ENCODE measurements around the gene TGFBR1. TPM values are rescaled to one million over a fixed set of nuclear protein-coding genes. Genes with fewer than 3 reads are reported as not detected.

Gene TGFBR1
- polyA plus RNA-seq, 1 of the 3 experiments (the other 2 are of a cell fraction): 15.3 TPM

DNA sequence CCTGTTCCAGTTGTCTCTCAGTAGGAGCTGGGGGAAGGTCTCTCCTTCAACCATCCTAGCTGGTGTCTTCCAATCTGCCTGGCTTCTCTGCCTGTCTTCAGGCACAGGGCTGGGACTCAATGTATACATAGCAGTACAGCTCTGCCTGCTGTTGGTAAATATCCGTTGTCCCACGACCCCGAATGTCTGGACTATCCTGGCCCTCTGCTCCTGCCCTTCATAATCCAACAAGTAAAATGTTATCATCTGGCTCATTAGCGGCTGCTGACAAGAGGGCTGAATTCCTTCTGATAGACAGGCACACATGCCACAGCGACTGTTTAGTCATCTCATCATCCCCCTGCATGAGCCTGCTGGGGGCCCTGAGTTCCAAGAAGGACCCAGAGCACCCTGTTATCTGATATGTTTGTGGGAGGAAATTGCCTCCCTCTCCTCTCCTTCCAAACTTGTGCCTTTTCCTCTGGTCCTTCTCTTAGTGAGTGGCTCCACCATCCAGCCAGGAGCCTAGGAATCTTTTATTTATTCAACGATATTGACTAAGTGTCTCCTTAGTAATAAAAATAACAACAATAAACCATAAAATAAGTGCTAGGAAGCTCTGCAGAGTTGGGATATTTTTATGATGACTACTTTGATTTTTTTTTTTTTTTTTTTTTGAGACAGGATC lies 29.5 kb upstream of the TGFBR1 start:
- Histone ChIP-seq H4K20me1 (ENCODE audit: insufficient read depth) (no peaks in the 10 kb centered on the region), H3K79me2 (ENCODE audit: insufficient read depth) (no peaks in the 10 kb centered on the region), H3K9ac (peak overlapping the region; percentile 24; the same call in 1 of the 2 replicates), H3K27me3 (ENCODE audit: insufficient read depth) (no peaks in the 10 kb centered on the region), H3F3A (replicated peaks; ENCODE audit: insufficient read depth) (peaks cover 9% of the 10 kb centered on the region), H3K4me1 (ENCODE audit: control insufficient read depth in 1 of 2, insufficient read depth in 2 of 2, low read depth in 1 of 2, low read length in 1 of 2) (peaks cover 0 to 21% of the 10 kb centered on the region in 2 experiments; a peak in 1 of 4 replicates), H3K36me3 (replicated peaks in 1 of 2; ENCODE audit: control insufficient read depth in 1 of 2, insufficient read depth in 2 of 2, low read length in 1 of 2) (no peaks in the 10 kb centered on the region), H3K4me2 (peak overlapping the region; percentile 42; the same call in 1 of the 2 replicates), H3K27ac (ENCODE audit: low read depth in 2 of 2, low read length in 1 of 2) (peak overlapping the region in 1 of 2 experiments; percentile 68; a peak in 2 of 4 replicates), H3K9me2 (no peaks in the 10 kb centered on the region), H3K9me3 (no peaks in the 10 kb centered on the region), H3K4me3 (ENCODE audit: low read depth in 2 of 2, low read length in 1 of 2) (no peak overlapping the region), H2AFZ (ENCODE audit: low read depth) (no peak overlapping the region; the same call in 1 of the 2 replicates)
- 62% methylated on average over 6 of the region's 6 CpGs for WGBS (ENCODE audit: low lambda C conversion rate)
- ChIA-PET CTCF (interaction anchor here (1.0 kb wide), 1 partner anchor 16 kb away, joined by 3 read pairs; no protein-coding TSS in a partner anchor), POLR2A (no interaction called here)
- TF ChIP-seq, protein P1, sequence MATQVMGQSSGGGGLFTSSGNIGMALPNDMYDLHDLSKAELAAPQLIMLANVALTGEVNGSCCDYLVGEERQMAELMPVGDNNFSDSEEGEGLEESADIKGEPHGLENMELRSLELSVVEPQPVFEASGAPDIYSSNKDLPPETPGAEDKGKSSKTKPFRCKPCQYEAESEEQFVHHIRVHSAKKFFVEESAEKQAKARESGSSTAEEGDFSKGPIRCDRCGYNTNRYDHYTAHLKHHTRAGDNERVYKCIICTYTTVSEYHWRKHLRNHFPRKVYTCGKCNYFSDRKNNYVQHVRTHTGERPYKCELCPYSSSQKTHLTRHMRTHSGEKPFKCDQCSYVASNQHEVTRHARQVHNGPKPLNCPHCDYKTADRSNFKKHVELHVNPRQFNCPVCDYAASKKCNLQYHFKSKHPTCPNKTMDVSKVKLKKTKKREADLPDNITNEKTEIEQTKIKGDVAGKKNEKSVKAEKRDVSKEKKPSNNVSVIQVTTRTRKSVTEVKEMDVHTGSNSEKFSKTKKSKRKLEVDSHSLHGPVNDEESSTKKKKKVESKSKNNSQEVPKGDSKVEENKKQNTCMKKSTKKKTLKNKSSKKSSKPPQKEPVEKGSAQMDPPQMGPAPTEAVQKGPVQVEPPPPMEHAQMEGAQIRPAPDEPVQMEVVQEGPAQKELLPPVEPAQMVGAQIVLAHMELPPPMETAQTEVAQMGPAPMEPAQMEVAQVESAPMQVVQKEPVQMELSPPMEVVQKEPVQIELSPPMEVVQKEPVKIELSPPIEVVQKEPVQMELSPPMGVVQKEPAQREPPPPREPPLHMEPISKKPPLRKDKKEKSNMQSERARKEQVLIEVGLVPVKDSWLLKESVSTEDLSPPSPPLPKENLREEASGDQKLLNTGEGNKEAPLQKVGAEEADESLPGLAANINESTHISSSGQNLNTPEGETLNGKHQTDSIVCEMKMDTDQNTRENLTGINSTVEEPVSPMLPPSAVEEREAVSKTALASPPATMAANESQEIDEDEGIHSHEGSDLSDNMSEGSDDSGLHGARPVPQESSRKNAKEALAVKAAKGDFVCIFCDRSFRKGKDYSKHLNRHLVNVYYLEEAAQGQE (IDR thresholded peaks at IDR 0.05; ENCODE audit: low read depth, low read length): no peak
- TF ChIP-seq, protein P2, sequence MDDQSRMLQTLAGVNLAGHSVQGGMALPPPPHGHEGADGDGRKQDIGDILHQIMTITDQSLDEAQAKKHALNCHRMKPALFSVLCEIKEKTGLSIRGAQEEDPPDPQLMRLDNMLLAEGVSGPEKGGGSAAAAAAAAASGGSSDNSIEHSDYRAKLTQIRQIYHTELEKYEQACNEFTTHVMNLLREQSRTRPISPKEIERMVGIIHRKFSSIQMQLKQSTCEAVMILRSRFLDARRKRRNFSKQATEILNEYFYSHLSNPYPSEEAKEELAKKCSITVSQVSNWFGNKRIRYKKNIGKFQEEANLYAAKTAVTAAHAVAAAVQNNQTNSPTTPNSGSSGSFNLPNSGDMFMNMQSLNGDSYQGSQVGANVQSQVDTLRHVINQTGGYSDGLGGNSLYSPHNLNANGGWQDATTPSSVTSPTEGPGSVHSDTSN (IDR thresholded peaks at IDR 0.05): no peak
- TF ChIP-seq RXRA (IDR thresholded peaks at IDR 0.05; ENCODE audit: borderline replicate concordance, low read depth): no peak
- TF ChIP-seq EP300 (IDR thresholded peaks at IDR 0.05; ENCODE audit: borderline replicate concordance in 1 of 2, low read depth in 1 of 2, low read length in 1 of 2): no peak
- TF ChIP-seq GATA2 (CRISPR knock-in tag; IDR thresholded peaks at IDR 0.05): no peak
- no peak for TF ChIP-seq CHD2 (IDR thresholded peaks at IDR 0.05; ENCODE audit: low read length, partially characterized antibody)
- TF ChIP-seq YY1 (IDR thresholded peaks at IDR 0.05; ENCODE audit: low read depth): no peak
- no peak for TF ChIP-seq NRF1 (IDR thresholded peaks at IDR 0.05; ENCODE audit: low read depth, low read length)
- TF ChIP-seq, protein P3, sequence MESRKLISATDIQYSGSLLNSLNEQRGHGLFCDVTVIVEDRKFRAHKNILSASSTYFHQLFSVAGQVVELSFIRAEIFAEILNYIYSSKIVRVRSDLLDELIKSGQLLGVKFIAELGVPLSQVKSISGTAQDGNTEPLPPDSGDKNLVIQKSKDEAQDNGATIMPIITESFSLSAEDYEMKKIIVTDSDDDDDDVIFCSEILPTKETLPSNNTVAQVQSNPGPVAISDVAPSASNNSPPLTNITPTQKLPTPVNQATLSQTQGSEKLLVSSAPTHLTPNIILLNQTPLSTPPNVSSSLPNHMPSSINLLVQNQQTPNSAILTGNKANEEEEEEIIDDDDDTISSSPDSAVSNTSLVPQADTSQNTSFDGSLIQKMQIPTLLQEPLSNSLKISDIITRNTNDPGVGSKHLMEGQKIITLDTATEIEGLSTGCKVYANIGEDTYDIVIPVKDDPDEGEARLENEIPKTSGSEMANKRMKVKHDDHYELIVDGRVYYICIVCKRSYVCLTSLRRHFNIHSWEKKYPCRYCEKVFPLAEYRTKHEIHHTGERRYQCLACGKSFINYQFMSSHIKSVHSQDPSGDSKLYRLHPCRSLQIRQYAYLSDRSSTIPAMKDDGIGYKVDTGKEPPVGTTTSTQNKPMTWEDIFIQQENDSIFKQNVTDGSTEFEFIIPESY (IDR thresholded peaks at IDR 0.05; ENCODE audit: borderline replicate concordance, low read depth): no peak
- no peak for TF ChIP-seq POLR2AphosphoS5 (IDR thresholded peaks at IDR 0.05; ENCODE audit: low read depth, low read length)
- TF ChIP-seq, protein P4, sequence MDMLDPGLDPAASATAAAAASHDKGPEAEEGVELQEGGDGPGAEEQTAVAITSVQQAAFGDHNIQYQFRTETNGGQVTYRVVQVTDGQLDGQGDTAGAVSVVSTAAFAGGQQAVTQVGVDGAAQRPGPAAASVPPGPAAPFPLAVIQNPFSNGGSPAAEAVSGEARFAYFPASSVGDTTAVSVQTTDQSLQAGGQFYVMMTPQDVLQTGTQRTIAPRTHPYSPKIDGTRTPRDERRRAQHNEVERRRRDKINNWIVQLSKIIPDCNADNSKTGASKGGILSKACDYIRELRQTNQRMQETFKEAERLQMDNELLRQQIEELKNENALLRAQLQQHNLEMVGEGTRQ (IDR thresholded peaks at IDR 0.05; ENCODE audit: borderline replicate concordance, low read depth, low read length): no peak
- TF ChIP-seq RCOR1 (IDR thresholded peaks at IDR 0.05; ENCODE audit: low read length): no peak
- DNase-seq: no peak
